Measurements from ENCODE around the gene XRCC1.

GRCh38 chr19:43622070-43622469, 46.7 kb upstream of the XRCC1 start:
- no peak for TF ChIP-seq POLR2AphosphoS5 (IDR thresholded peaks at IDR 0.05)
- TF ChIP-seq CTCF (IDR thresholded peaks at IDR 0.05; ENCODE audit: poor library complexity, severe bottlenecking), result no peak
- no peak for TF ChIP-seq RAD21 (conservative IDR thresholded peaks at IDR 0.05)
- TF ChIP-seq TAF1 (IDR thresholded peaks at IDR 0.05; ENCODE audit: low read depth), result no peak
- TF ChIP-seq MXI1 (conservative IDR thresholded peaks at IDR 0.05; ENCODE audit: poor library complexity, severe bottlenecking), result no peak
- no peak for TF ChIP-seq EZH2 (IDR thresholded peaks at IDR 0.05; ENCODE audit: borderline replicate concordance, insufficient read depth, low read length, poor library complexity, severe bottlenecking)
- no peak for TF ChIP-seq REST (IDR thresholded peaks at IDR 0.05; ENCODE audit: borderline replicate concordance)
- TF ChIP-seq EP300 (conservative IDR thresholded peaks at IDR 0.05; ENCODE audit: poor library complexity, severe bottlenecking), result no peak
- no peak for TF ChIP-seq SMC3 (conservative IDR thresholded peaks at IDR 0.05; ENCODE audit: poor library complexity)

Data from neural cell (in vitro differentiated cells).